Osteocyte (in vitro differentiated cells): ENCODE measurements around the gene CNGA3. TPM values are rescaled to one million over a fixed set of nuclear protein-coding genes. Genes with fewer than 3 reads are reported as not detected.

Source experiments
- DNase-seq: peaks from one replicate; pipeline ENCODE4 v3.0.0; 2021; ENCODE audit warnings: mixed read lengths; ENCODE audit not compliant: unreplicated experiment; ENCODE audit errors: extremely low spot score
- H3K27ac Mint-ChIP-seq: one replicate; pipeline ENCODE4 v1.8.0; 2021; ENCODE audit warnings: mild to moderate bottlenecking, mixed read lengths; ENCODE audit not compliant: unreplicated experiment
- H3K27me3 Mint-ChIP-seq: one replicate; pipeline ENCODE4 v1.8.0; 2021; ENCODE audit warnings: mixed read lengths; ENCODE audit not compliant: unreplicated experiment
- H3K36me3 Mint-ChIP-seq: one replicate; pipeline ENCODE4 v1.8.0; 2021; ENCODE audit warnings: mixed read lengths; ENCODE audit not compliant: unreplicated experiment
- H3K4me1 Mint-ChIP-seq: one replicate; pipeline ENCODE4 v1.8.0; 2021; ENCODE audit warnings: mixed read lengths; ENCODE audit not compliant: unreplicated experiment
- H3K4me3 Mint-ChIP-seq: one replicate; pipeline ENCODE4 v1.8.0; 2021; ENCODE audit warnings: mild to moderate bottlenecking, moderate library complexity, mixed read lengths; ENCODE audit not compliant: unreplicated experiment
- H3K9me3 Mint-ChIP-seq: one replicate; pipeline ENCODE4 v1.8.0; 2021; ENCODE audit warnings: mixed read lengths; ENCODE audit not compliant: unreplicated experiment
- CTCF ChIP-seq: fragments of 200-600 bp; sonication (generic); IDR thresholded peaks from 2 replicates; pipeline ENCODE4 v1.5.0; 2021; ENCODE audit warnings: antibody characterized with exemption, mild to moderate bottlenecking, moderate library complexity
- total RNA-seq: library from RNA; stranded (reverse); gene quantifications from 2 replicates; pipeline ENCODE4 v1.2.1, GENCODE V29; 2021

The CNGA3 gene
- total RNA-seq, 1 donor from 2014 or later, result not detected

GRCh38 chr2:98355881-98356280 lies 9.6 kb downstream of the CNGA3 start:
- H3K36me3 Mint-ChIP-seq, result no peaks in the 10 kb centered on the region
- no peak overlapping the region for H3K27ac Mint-ChIP-seq
- no peak for DNase-seq
- no peak for TF ChIP-seq CTCF
- peaks cover 22% of the 10 kb centered on the region for H3K27me3 Mint-ChIP-seq
- H3K9me3 Mint-ChIP-seq, result no peaks in the 10 kb centered on the region
- no peaks in the 10 kb centered on the region for H3K4me1 Mint-ChIP-seq
- no peak overlapping the region for H3K4me3 Mint-ChIP-seq

- Mint-ChIP-seq H3K4me3 (no peak overlapping the region), H3K36me3 (no peaks in the 10 kb centered on the region), H3K9me3 (no peaks in the 10 kb centered on the region), H3K27ac (no peak overlapping the region), H3K27me3 (peaks cover 16% of the 10 kb centered on the region), H3K4me1 (no peaks in the 10 kb centered on the region)
- no peak for DNase-seq
- TF ChIP-seq CTCF, result no peak
Measured at GRCh38 chr2:98356729-98357128, 10.5 kb downstream of the CNGA3 start.

GRCh38 chr2:98357849-98358248 lies 11.6 kb downstream of the CNGA3 start:
- TF ChIP-seq CTCF, result no peak
- no peaks in the 10 kb centered on the region for H3K36me3 Mint-ChIP-seq
- H3K27me3 Mint-ChIP-seq, result peaks cover 12% of the 10 kb centered on the region
- peaks cover 3% of the 10 kb centered on the region for H3K9me3 Mint-ChIP-seq
- H3K4me3 Mint-ChIP-seq, result no peak overlapping the region
- H3K27ac Mint-ChIP-seq, result no peak overlapping the region
- no peak for DNase-seq
- H3K4me1 Mint-ChIP-seq, result no peaks in the 10 kb centered on the region

GRCh38 chr2:98359986-98360385 lies 13.7 kb downstream of the CNGA3 start:
- Mint-ChIP-seq H3K9me3 (peaks cover 3% of the 10 kb centered on the region), H3K4me3 (no peak overlapping the region), H3K4me1 (no peaks in the 10 kb centered on the region), H3K36me3 (no peaks in the 10 kb centered on the region), H3K27ac (no peak overlapping the region), H3K27me3 (peaks cover 8% of the 10 kb centered on the region)
- no peak for TF ChIP-seq CTCF
- no peak for DNase-seq

- H3K27ac Mint-ChIP-seq, result no peak overlapping the region
- peaks cover 14% of the 10 kb centered on the region for H3K9me3 Mint-ChIP-seq
- H3K36me3 Mint-ChIP-seq, result no peaks in the 10 kb centered on the region
- H3K4me1 Mint-ChIP-seq, result no peaks in the 10 kb centered on the region
- no peak overlapping the region for H3K4me3 Mint-ChIP-seq
- peaks cover 23% of the 10 kb centered on the region for H3K27me3 Mint-ChIP-seq
- no peak for TF ChIP-seq CTCF
- no peak for DNase-seq
Measured at GRCh38 chr2:98367721-98368120, 21.5 kb downstream of the CNGA3 start.
